ENCODE measurements around the gene FAM50B. TPM values are rescaled to one million over a fixed set of nuclear protein-coding genes. Genes with fewer than 3 reads are reported as not detected.

The FAM50B gene
- total and polyA plus RNA-seq, 2 experiments from 2014 or later: 2.2 to 2.6 TPM

GRCh38 chr6:3882431-3882830, 33.3 kb downstream of the FAM50B start:
- no peaks in the 10 kb centered on the region for H3K36me3 ChIP-seq
- TF ChIP-seq CTCF (IDR thresholded peaks at IDR 0.05; ENCODE audit: low read depth, low read length): no peak
- H3K9me3 ChIP-seq (ENCODE audit: low read depth): no peaks in the 10 kb centered on the region
- no peaks in the 10 kb centered on the region for H3K4me1 ChIP-seq (ENCODE audit: low read depth)
- DNase-seq (ENCODE audit: low read depth in 1 of 2, low spot score in 1 of 2): no peak
- no peak overlapping the region for H3K4me3 ChIP-seq
- no peaks in the 10 kb centered on the region for H3K27me3 ChIP-seq
- H3K27ac ChIP-seq: no peak overlapping the region

DNA sequence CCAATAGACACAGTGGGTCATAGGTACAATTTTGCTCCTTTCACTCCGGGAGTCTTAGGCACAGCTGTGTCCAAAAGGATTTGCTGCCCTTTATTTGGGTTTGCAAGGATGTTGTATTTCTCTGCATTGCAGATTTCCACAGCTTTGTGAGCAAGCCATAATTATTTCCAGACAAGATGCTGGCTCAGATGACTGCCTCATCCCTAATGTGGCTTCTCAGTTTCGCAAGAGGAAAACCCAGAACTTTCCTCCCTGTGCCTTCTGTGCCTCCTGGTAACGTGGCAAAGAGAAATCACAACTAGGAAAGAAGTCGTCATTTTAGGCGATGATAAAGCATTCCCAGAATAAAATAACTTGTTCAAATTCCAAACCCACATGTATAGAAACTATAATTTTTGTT, 33.7 kb downstream of the FAM50B start:
- H3K27ac ChIP-seq: no peak overlapping the region

DNA sequence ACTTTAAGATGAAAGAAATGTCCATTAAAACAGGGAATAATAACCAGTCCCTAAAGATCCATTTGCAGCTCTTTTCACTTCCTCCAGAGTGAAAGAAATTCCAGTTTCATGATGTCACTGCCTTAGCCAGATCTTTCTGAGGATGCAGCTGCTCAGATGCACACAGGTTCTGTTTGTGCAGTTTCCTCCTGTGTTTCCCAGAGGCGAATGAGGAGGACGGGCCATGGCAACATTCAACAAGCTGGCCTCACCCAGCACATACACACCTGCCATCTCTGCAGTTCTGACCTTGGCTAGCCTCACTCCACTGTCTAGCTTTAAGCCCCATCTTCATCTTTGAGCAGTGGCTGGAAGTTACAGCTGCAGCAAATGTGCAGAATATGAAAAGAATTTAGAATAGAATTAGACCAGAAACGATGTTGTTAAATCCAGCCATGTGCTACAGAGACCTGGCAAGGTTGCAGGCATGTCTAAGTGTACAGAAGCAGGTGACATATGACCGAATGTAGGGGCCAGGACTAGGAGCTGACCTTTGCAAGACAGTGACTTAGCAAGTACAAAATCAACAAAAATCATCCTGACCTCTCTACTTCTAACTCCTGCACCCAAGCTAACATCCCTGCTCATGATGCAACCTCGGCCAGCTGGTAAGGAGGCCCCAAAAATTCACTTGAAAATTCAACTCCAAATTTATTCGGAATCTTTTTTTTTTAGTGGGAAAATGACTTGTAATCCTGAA, 35.0 kb downstream of the FAM50B start:
- H3K27ac ChIP-seq: no peak overlapping the region
- no peaks in the 10 kb centered on the region for H3K36me3 ChIP-seq
- TF ChIP-seq CTCF (IDR thresholded peaks at IDR 0.05; ENCODE audit: low read depth, low read length): no peak
- DNase-seq (ENCODE audit: low read depth in 1 of 2, low spot score in 1 of 2): peak in 1 of 2 donors; percentile 77
- no peaks in the 10 kb centered on the region for H3K4me1 ChIP-seq (ENCODE audit: low read depth)
- no peaks in the 10 kb centered on the region for H3K27me3 ChIP-seq
- no peak overlapping the region for H3K4me3 ChIP-seq
- H3K9me3 ChIP-seq (ENCODE audit: low read depth): no peaks in the 10 kb centered on the region

More for the DNA sequence above, 33.7 kb downstream of the FAM50B start:
- TF ChIP-seq CTCF (IDR thresholded peaks at IDR 0.05; ENCODE audit: low read depth, low read length): no peak
- Histone ChIP-seq H3K27me3 (no peaks in the 10 kb centered on the region), H3K36me3 (no peaks in the 10 kb centered on the region), H3K4me3 (no peak overlapping the region), H3K9me3 (ENCODE audit: low read depth) (no peaks in the 10 kb centered on the region), H3K4me1 (ENCODE audit: low read depth) (no peaks in the 10 kb centered on the region)
- peak in 1 of 2 donors; percentile 91 for DNase-seq (ENCODE audit: low read depth in 1 of 2, low spot score in 1 of 2)

DNA sequence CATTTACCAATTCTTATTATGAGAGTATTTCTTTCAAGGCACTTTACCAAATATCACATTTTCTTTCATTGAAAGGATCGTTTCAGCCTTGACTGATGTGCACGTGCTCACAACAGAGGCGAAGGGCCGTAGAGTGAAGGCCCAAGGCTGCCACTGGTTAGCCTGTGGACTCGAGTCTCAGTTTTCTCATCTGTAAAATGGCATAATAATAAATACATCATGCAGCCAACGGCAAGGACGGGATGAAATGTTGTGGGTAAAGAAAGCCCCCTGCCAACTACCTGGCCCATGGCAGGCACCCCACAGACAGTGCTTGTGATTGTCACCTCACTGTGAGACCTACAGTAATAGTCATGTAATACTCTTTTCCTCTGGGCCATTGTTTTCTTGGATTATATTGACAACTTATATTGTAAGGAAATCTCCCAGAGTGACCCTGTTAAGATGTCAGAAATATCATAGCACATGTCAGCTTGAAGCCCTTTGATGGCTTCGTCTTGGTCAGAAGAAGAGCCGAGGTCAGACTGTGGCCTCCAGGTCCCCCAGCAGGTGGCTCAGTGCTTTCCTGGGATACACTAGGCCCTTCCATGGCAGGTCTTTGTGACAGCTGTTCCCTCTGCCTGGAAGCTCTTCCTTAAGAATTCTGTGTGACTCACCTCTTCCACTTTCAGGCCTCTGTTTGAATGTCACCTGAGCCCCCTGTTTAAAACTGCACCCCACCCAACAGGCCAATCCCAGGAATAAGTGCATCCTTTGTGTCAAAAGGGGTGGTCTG, 36.3 kb downstream of the FAM50B start:
- peak; percentile 13 for TF ChIP-seq CTCF (IDR thresholded peaks at IDR 0.05; ENCODE audit: low read depth, low read length)
- Histone ChIP-seq H3K27ac (no peak overlapping the region), H3K36me3 (no peaks in the 10 kb centered on the region), H3K4me3 (no peak overlapping the region), H3K27me3 (no peaks in the 10 kb centered on the region), H3K4me1 (ENCODE audit: low read depth) (no peaks in the 10 kb centered on the region), H3K9me3 (ENCODE audit: low read depth) (no peaks in the 10 kb centered on the region)
- peak in 1 of 2 donors; percentile 33 for DNase-seq (ENCODE audit: low read depth in 1 of 2, low spot score in 1 of 2)

GRCh38 chr6:3887150-3887700, 38.1 kb downstream of the FAM50B start:
- no peak overlapping the region for H3K4me3 ChIP-seq
- H3K9me3 ChIP-seq (ENCODE audit: low read depth): no peaks in the 10 kb centered on the region
- DNase-seq (ENCODE audit: low read depth in 1 of 2, low spot score in 1 of 2): peak in 1 of 2 donors; percentile 67
- no peak overlapping the region for H3K27ac ChIP-seq
- TF ChIP-seq CTCF (IDR thresholded peaks at IDR 0.05; ENCODE audit: low read depth, low read length): peak; percentile 63
- no peaks in the 10 kb centered on the region for H3K27me3 ChIP-seq
- H3K36me3 ChIP-seq: no peaks in the 10 kb centered on the region
- no peaks in the 10 kb centered on the region for H3K4me1 ChIP-seq (ENCODE audit: low read depth)

Measured in cardiac muscle cell (in vitro differentiated cells and primary cell).